HepG2 (cell line): ENCODE measurements around the gene SEMA4C. TPM values are rescaled to one million over a fixed set of nuclear protein-coding genes. Genes with fewer than 3 reads are reported as not detected.

Experiments
- ATAC-seq: fragments of 200-7000 bp; cut with Tn5 transposase; 3 replicates; pipeline ENCODE4 v1.9.1; 2020; ENCODE audit warnings: mild to moderate bottlenecking, moderate library complexity
- BruUV-seq: library from RNA; stranded (reverse); fragments of 400-500 nt; replicated peaks from 2 replicates; lab custom pipeline; 2021; lab: Mats Ljungman, UMichigan
- CTCF ChIA-PET: fragments of 300-600 bp; formaldehyde crosslinking; extraction: SDS; loops from one replicate; lab custom pipeline; 2021; ENCODE audit warnings: low total read pairs, inconsistent platforms, low intra/inter-chr PET ratio; lab: Yijun Ruan, JAX
- POLR2A ChIA-PET: fragments of 350-600 bp; sonication (Branson Sonifier 250); formaldehyde crosslinking; loops from one replicate; lab custom pipeline; 2020; ENCODE audit warnings: antibody characterized with exemption, inconsistent platforms; lab: Yijun Ruan, JAX
- DNase-seq: peaks from one replicate; pipeline ENCODE4 v3.0.0-alpha.2; 2015; ENCODE audit warnings: low spot score
- FAIRE-seq: peaks from 3 replicates; lab custom pipeline; 2011; peaks lifted over from hg19 to GRCh38; lab: Jason Lieb, UNC
- H2AFZ ChIP-seq: one replicate; pipeline ENCODE4 v1.6.1; 2011; ENCODE audit warnings: low read length, inconsistent platforms
- H3K27ac ChIP-seq: fragments of 300-600 bp; 3 replicates; pipeline ENCODE4 v1.8.0; 2011; ENCODE audit warnings: mixed run types, mild to moderate bottlenecking, mixed read lengths, low read length, inconsistent platforms; ENCODE audit not compliant: insufficient read depth; ENCODE audit errors: extremely low read length
- H3K27me3 ChIP-seq, 2 experiments: fragments of 200-600 bp in 1 of 2; 2 replicates in 1 of 2; 3 replicates in 1 of 2; pipeline versions ENCODE4 v1.6.0 to v1.8.0; 2011; ENCODE audit warnings: low read length in 2 of 2, mild to moderate bottlenecking in 2 of 2, moderate library complexity in 2 of 2, inconsistent platforms in 1 of 2; ENCODE audit not compliant: insufficient read depth in 2 of 2, control insufficient read depth in 1 of 2
- H3K36me3 ChIP-seq, 2 experiments: fragments of 200-600 bp in 1 of 2; replicated peaks in 1 of 2; 2 replicates in 1 of 2; 3 replicates in 1 of 2; pipeline versions ENCODE4 v1.5.1 to v1.8.0; 2011; ENCODE audit warnings: low read length in 2 of 2, inconsistent platforms in 1 of 2; ENCODE audit not compliant: insufficient read depth in 2 of 2, control insufficient read depth in 1 of 2
- H3K4me1 ChIP-seq: 2 replicates; pipeline ENCODE4 v1.5.1; 2012; ENCODE audit warnings: low read length, inconsistent platforms; ENCODE audit not compliant: insufficient read depth
- H3K4me2 ChIP-seq: 2 replicates; pipeline ENCODE4 v1.6.0; 2011; ENCODE audit warnings: low read depth, low read length, inconsistent platforms
- H3K4me3 ChIP-seq, 3 experiments: fragments of 200-600 bp in 1 of 3; sonication (generic), shearing (Covaris generic) in 1 of 3; replicated peaks in 1 of 3; 2 replicates each; pipeline ENCODE4 v1.5.1; 2011 to 2016; ENCODE audit warnings: low read length in 3 of 3, inconsistent platforms in 2 of 3, low read depth in 2 of 3, mild to moderate bottlenecking in 2 of 3, control low read depth in 1 of 3, mixed read lengths in 1 of 3; ENCODE audit not compliant: insufficient read depth in 1 of 3
- H3K79me2 ChIP-seq: one replicate; pipeline ENCODE4 v1.6.1; 2011; ENCODE audit warnings: low read length, inconsistent platforms; ENCODE audit not compliant: insufficient read depth
- H3K9ac ChIP-seq: 2 replicates; pipeline ENCODE4 v1.6.0; 2011; ENCODE audit warnings: mild to moderate bottlenecking, low read depth, low read length, inconsistent platforms; ENCODE audit not compliant: insufficient read depth
- H3K9me3 ChIP-seq: 2 replicates; pipeline ENCODE4 v1.5.1; 2012; ENCODE audit warnings: mild to moderate bottlenecking, low read length
- H4K20me1 ChIP-seq: 2 replicates; pipeline ENCODE4 v1.6.0; 2011; ENCODE audit warnings: inconsistent platforms, mild to moderate bottlenecking, low read length, moderate library complexity; ENCODE audit not compliant: insufficient read depth
- KDM1A ChIP-seq: IDR thresholded peaks from 2 replicates; pipeline ENCODE4 v1.6.1; 2016; ENCODE audit warnings: missing compliant biosample characterization
- NFE2L2 ChIP-seq: fragments of 150-350 bp; IDR thresholded peaks from 2 replicates; pipeline ENCODE4 v1.6.1; 2014; ENCODE audit warnings: low read length
- NKX3-1 ChIP-seq: sonication (generic); formaldehyde crosslinking; IDR thresholded peaks from 2 replicates; pipeline ENCODE4 v1.5.0; 2020; ENCODE audit warnings: missing genetic modification reagents
- NRL ChIP-seq: sonication (generic); formaldehyde crosslinking; IDR thresholded peaks from 2 replicates; pipeline ENCODE4 v1.5.0; 2020; ENCODE audit warnings: missing genetic modification reagents, mild to moderate bottlenecking, moderate library complexity, borderline replicate concordance
- POGK ChIP-seq: sonication (generic); formaldehyde crosslinking; conservative IDR thresholded peaks from 2 replicates; pipeline ENCODE4 v1.8.0; 2022; ENCODE audit warnings: mild to moderate bottlenecking, moderate library complexity, missing genetic modification reagents
- SMAD3 ChIP-seq: sonication (generic); formaldehyde crosslinking; IDR thresholded peaks from 2 replicates; pipeline ENCODE4 v1.4.0; 2020; ENCODE audit warnings: missing genetic modification reagents
- SMC3 ChIP-seq: IDR thresholded peaks from 2 replicates; pipeline ENCODE4 v1.6.1; 2011; ENCODE audit warnings: low read length, improper control_type of control experiment
- TEF ChIP-seq: sonication (generic); formaldehyde crosslinking; IDR thresholded peaks from 2 replicates; pipeline ENCODE4 v1.5.0; 2020; ENCODE audit warnings: missing genetic modification reagents
- WGBS: methylation state at CpG from one replicate; pipeline ENCODE4 v1.1.6; 2017; ENCODE audit warnings: low lambda C conversion rate; 5-methylcytosine and 5-hydroxymethylcytosine counted together
- in situ Hi-C: cut with HindIII; loops from 2 replicates; pipeline ENCODE4 v1.10.0; 2017; ENCODE audit warnings: low pct_unique_long_range_greater_than_20kb; ENCODE audit not compliant: extremely low pct_ligation_motif_present
- intact Hi-C: fragments of 100-400 bp; cut with micrococcal nuclease; formaldehyde crosslinking; loops from one replicate; pipeline ENCODE4 v1.10.0; 2022; ENCODE audit not compliant: unreplicated experiment
- polyA plus RNA-seq, 8 experiments: library from polyadenylated mRNA; depleted of rRNA in 3 of 8; stranded (reverse) in 7 of 8; unstranded in 1 of 8; fragments of >200 nt; fragmentation: Illumina TruSeq in 4 of 8; extraction: Trizol in 4 of 8; gene quantifications; 2 replicates each; pipeline versions ENCODE4 v1.2.1 to v1.2.3, GENCODE V29; 2011 to 2016; ENCODE audit warnings: low read depth in 4 of 8, missing spikeins in 1 of 8, mixed read lengths in 1 of 8; ENCODE audit not compliant: insufficient read depth in 1 of 8
- total RNA-seq, 5 experiments: library from RNA; depleted of rRNA; stranded (reverse); fragments of >200 nt; fragmentation: Illumina TruSeq; extraction: Trizol; gene quantifications; 2 replicates each; pipeline ENCODE4 v1.2.3, GENCODE V29; 2016; ENCODE audit warnings: low read depth in 1 of 5
- TF ChIP-seq, protein P1 (sequence below): IDR thresholded peaks from 2 replicates; pipeline ENCODE4 v1.6.1; 2012; ENCODE audit warnings: inconsistent platforms
- TF ChIP-seq, protein P2 (sequence below): sonication (generic); formaldehyde crosslinking; IDR thresholded peaks from 2 replicates; pipeline ENCODE4 v1.5.0; 2020; ENCODE audit warnings: missing genetic modification reagents

SEMA4C gene
- total and polyA plus RNA-seq, 2 of the 13 experiments (the other 11 are each of a cell fraction or from before 2014, with no cell fraction given) = 25.9 to 46.6 TPM

- no peak for FAIRE-seq
- H3K27me3 ChIP-seq = peaks cover 24 to 64% of the 10 kb centered on the region in 2 experiments
- no peak overlapping the region for H2AFZ ChIP-seq
- no peaks in the 10 kb centered on the region for H3K4me1 ChIP-seq
- peak; percentile 7; the same call in 1 of the 3 replicates for ATAC-seq
- no peak overlapping the region for H3K4me2 ChIP-seq
- no peaks in the 10 kb centered on the region for H3K79me2 ChIP-seq
- no peak overlapping the region for H3K9ac ChIP-seq
- no peaks in the 10 kb centered on the region for H3K9me3 ChIP-seq
- TF ChIP-seq TEF (CRISPR knock-in tag) = no peak
- TF ChIP-seq, protein P1, sequence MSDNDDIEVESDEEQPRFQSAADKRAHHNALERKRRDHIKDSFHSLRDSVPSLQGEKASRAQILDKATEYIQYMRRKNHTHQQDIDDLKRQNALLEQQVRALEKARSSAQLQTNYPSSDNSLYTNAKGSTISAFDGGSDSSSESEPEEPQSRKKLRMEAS = no peak
- no peak for TF ChIP-seq NFE2L2
- no peak for TF ChIP-seq NKX3-1 (CRISPR knock-in tag)
- TF ChIP-seq NRL (CRISPR knock-in tag) = no peak
- no peak for TF ChIP-seq SMAD3
- TF ChIP-seq, protein P2, sequence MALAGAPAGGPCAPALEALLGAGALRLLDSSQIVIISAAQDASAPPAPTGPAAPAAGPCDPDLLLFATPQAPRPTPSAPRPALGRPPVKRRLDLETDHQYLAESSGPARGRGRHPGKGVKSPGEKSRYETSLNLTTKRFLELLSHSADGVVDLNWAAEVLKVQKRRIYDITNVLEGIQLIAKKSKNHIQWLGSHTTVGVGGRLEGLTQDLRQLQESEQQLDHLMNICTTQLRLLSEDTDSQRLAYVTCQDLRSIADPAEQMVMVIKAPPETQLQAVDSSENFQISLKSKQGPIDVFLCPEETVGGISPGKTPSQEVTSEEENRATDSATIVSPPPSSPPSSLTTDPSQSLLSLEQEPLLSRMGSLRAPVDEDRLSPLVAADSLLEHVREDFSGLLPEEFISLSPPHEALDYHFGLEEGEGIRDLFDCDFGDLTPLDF (CRISPR knock-in tag) = no peak
- no peak for TF ChIP-seq POGK (CRISPR knock-in tag)
- no peak for TF ChIP-seq SMC3
- no peak for TF ChIP-seq KDM1A (CRISPR knock-in tag)
- TF ChIP-seq, all 625 proteins: peak for 0
- WGBS = 23% methylated on average over 11 of the region's 11 CpGs
- Histone ChIP-seq H3K27ac (no peak overlapping the region), H3K36me3 (no peaks in the 10 kb centered on the region), H3K4me3 (no peak overlapping the region), H4K20me1 (no peaks in the 10 kb centered on the region)
- no peak for DNase-seq
- in situ Hi-C loops = no loop called here
- BruUV-seq = no TSS peak
- ChIA-PET CTCF (no interaction called here), POLR2A (no interaction called here)
- intact Hi-C loops = no loop called here
Observed at GRCh38 chr2:96897491-96898134, 27.7 kb upstream of the SEMA4C start.
